Diencephalon (tissue), 1 donor: Measurements from ENCODE around the gene SNAPC3. TPM values are rescaled to one million over a fixed set of nuclear protein-coding genes. Genes with fewer than 3 reads are reported as not detected.

Source experiments
- small RNA-seq: library from RNA; depleted of rRNA; stranded (forward); fragments of <200 nt; gene quantifications from one replicate; pipeline ENCODE3, GENCODE V24; 2014
- total RNA-seq: library from RNA; depleted of rRNA; stranded (reverse); fragments of >200 nt; gene quantifications from one replicate; pipeline ENCODE4 v1.2.3, GENCODE V29; 2014

SNAPC3 gene
- 75.0 TPM for total RNA-seq

GRCh38 chr9:15422372-15423230 lies at the start of gene SNAPC3:
TSS of gene SNAPC3 (plus strand) at chr9:15422876. CDS start at chr9:15422880, 4 bp downstream.

DNA sequence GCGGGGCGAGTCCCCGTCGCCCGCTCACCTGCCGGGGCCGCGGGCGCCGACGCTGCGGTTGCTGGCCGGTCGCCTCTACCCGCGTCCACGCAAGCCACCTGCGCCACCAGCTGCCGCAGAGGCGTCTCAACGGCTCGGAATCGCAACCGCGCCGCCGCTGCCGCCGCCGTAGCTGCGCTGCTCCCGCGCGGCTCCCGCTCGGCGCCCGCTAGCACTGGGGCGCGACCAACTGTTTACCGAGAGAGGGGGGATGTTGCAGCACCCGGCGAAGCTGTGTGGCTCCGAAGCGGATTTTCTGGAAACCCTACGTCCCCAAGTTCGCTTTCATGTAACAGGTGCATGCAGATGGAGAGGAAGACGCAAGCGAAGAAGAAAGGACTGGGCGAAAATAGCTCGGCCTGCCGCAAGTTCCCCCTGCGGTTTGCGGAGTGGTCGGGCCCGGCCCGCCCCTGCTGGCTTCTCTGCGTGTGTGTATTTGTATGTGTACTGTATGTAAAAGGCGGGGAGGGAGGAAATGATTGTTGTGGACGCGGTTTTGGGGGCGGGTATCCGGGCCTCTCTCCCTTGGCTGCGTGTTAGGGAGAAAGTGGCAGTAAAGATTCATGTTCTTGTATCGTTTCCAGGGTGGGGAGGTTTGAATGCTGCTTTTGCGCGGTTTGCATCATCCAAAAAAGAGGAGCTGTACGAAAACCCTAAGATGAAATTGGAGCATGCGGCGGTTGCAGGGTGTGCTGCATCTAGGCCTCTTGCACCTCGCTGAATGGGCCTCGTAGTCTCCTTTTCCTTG lies 88.3 kb downstream of the SNAPC3 start, which contains the start of gene PSIP1:
Gene PSIP1, minus strand, starts transcription at position 182 of the 787 bp plus-strand sequence. CDS start 782 bp downstream, outside the sequence.

Small RNAs within 50 kb of the gene (small RNA-seq; reads per million reads assigned to genes)
- gene RNU6-319P, result not detected

Other genes with a start within 250 kb of the SNAPC3 start
- 11.1 TPM for gene TTC39B, start 115.7 kb upstream of the SNAPC3 start, total RNA-seq
- 195 TPM for gene PSIP1, start 88.1 kb downstream of the SNAPC3 start, total RNA-seq
- gene CCDC171, start 130.2 kb downstream of the SNAPC3 start, total RNA-seq, result 21.9 TPM